Thyroid gland (tissue), 4 donors: ENCODE data around the gene S1PR5. TPM values are rescaled to one million over a fixed set of nuclear protein-coding genes. Genes with fewer than 3 reads are reported as not detected.

Source experiments
- DNase-seq, 2 donors: peaks; one replicate each; pipeline ENCODE4 v3.0.0-alpha.2; 2019
- H3K27ac ChIP-seq, 3 donors: fragments of 200-600 bp; sonication (generic); 1 replicate in 2 of 3; 2 replicates in 1 of 3; pipeline ENCODE4 v1.5.1; 2016 to 2019; ENCODE audit warnings: mild to moderate bottlenecking in 1 of 3, moderate library complexity in 1 of 3
- H3K27me3 ChIP-seq: fragments of 200-600 bp; sonication (generic); one replicate; pipeline ENCODE4 v1.5.1; 2019
- H3K36me3 ChIP-seq, 2 donors: fragments of 200-600 bp; sonication (generic); one replicate each; pipeline ENCODE4 v1.5.1; 2016 to 2019
- H3K4me1 ChIP-seq, 2 donors: fragments of 200-600 bp; sonication (generic); one replicate each; pipeline ENCODE4 v1.5.1; 2017 to 2019
- H3K4me3 ChIP-seq, 3 donors: fragments of 200-600 bp; sonication (generic); replicated peaks in 1 of 3; 1 replicate in 2 of 3; 2 replicates in 1 of 3; pipeline ENCODE4 v1.5.1; 2016; ENCODE audit warnings: mild to moderate bottlenecking in 1 of 3
- H3K9me3 ChIP-seq: fragments of 200-600 bp; sonication (generic); one replicate; pipeline ENCODE4 v1.5.1; 2017
- CTCF ChIP-seq, 6 experiments: fragments of 200-600 bp in 3 of 6; fragments of 450-650 bp in 3 of 6; sonication (generic) in 3 of 6; IDR thresholded peaks; one replicate each; pipeline ENCODE4 v1.5.1; 2016 to 2019; ENCODE audit warnings: antibody characterized with exemption in 6 of 6, mild to moderate bottlenecking in 2 of 6, inconsistent platforms in 1 of 6, moderate library complexity in 1 of 6
- POLR2A ChIP-seq, 2 donors: fragments of 450-650 bp; IDR thresholded peaks; one replicate each; pipeline ENCODE4 v1.6.1; 2017; ENCODE audit warnings: antibody characterized with exemption in 2 of 2, mild to moderate bottlenecking in 2 of 2, moderate library complexity in 1 of 2
- WGBS, 2 donors: methylation state at CpG; one replicate each; pipeline ENCODE4 v1.1.5; 2017; 5-methylcytosine and 5-hydroxymethylcytosine counted together
- intact Hi-C: fragments of 100-400 bp; cut with DNase I; formaldehyde crosslinking; loops from one replicate; pipeline ENCODE4 v1.15.1; 2023
- total RNA-seq, 4 donors: library from RNA; depleted of rRNA; stranded (reverse); fragments of >200 nt; gene quantifications; one replicate each; pipeline ENCODE4 v1.2.3, GENCODE V29; 2016

Gene S1PR5
- total RNA-seq, 4 donors from 2014 or later: 0.22 to 0.59 (median 0.27) TPM; not detected in 1

GRCh38 chr19:10517760-10518443 lies 655 bp upstream of the S1PR5 start:
- Histone ChIP-seq H3K27me3 (peaks cover 11% of the 10 kb centered on the region), H3K4me3 (peak overlapping the region in 1 of 3 donors; percentile 17), H3K27ac (no peak overlapping the region), H3K36me3 (no peaks in the 10 kb centered on the region), H3K4me1 (peaks cover 13 to 25% of the 10 kb centered on the region in 2 donors), H3K9me3 (no peaks in the 10 kb centered on the region)
- intact Hi-C loops: no loop called here
- no peak for DNase-seq
- 1 to 2% methylated on average over 15 to 20 of the region's 27 CpGs for WGBS, 2 donors
- TF ChIP-seq POLR2A (IDR thresholded peaks at IDR 0.05) (no peak), CTCF (IDR thresholded peaks at IDR 0.05) (no peak)

- Histone ChIP-seq H3K4me1 (peaks cover 13 to 25% of the 10 kb centered on the region in 2 donors), H3K4me3 (peak overlapping the region in 1 of 3 donors; percentile 17), H3K27me3 (peaks cover 11% of the 10 kb centered on the region), H3K36me3 (no peaks in the 10 kb centered on the region), H3K27ac (no peak overlapping the region), H3K9me3 (no peaks in the 10 kb centered on the region)
- intact Hi-C loops: no loop called here
- TF ChIP-seq POLR2A (IDR thresholded peaks at IDR 0.05) (no peak), CTCF (IDR thresholded peaks at IDR 0.05) (no peak)
- WGBS, 2 donors: 60 to 62% methylated on average over 7 of the region's 10 CpGs
- DNase-seq: no peak
These were observed 468 bp downstream of the S1PR5 start for GRCh38 chr19:10516671-10517286.

DNA sequence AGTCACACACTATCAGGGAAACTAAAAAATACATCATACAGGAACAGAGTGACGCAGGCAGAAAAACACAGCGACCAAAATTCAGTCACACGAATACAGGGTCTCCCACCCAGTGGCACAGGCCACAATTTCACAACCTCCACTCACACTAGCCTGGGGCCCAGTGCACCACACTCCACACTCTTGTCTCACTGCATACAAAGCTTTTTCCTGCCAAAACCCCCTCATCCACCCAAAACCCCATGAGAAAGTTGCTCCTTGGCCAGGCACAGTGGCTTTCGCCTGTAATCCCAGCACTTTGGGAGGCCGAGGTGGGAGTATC lies 1.2 kb downstream of the S1PR5 start:
- Histone ChIP-seq H3K36me3 (no peaks in the 10 kb centered on the region), H3K9me3 (no peaks in the 10 kb centered on the region), H3K4me3 (no peak overlapping the region), H3K4me1 (peaks cover 13 to 25% of the 10 kb centered on the region in 2 donors), H3K27ac (no peak overlapping the region), H3K27me3 (peaks cover 11% of the 10 kb centered on the region)
- TF ChIP-seq POLR2A (IDR thresholded peaks at IDR 0.05) (no peak), CTCF (IDR thresholded peaks at IDR 0.05) (no peak)
- no peak for DNase-seq
- intact Hi-C loops: no loop called here
- WGBS, 2 donors: 87% methylated on average over 5 of the region's 5 CpGs

- H3K9me3 ChIP-seq: no peaks in the 10 kb centered on the region
- H3K4me1 ChIP-seq: peaks cover 16 to 25% of the 10 kb centered on the region in 2 donors
- H3K27ac ChIP-seq: no peak overlapping the region
- H3K36me3 ChIP-seq: no peaks in the 10 kb centered on the region
- H3K4me3 ChIP-seq: no peak overlapping the region
- no peak for TF ChIP-seq POLR2A (IDR thresholded peaks at IDR 0.05)
- TF ChIP-seq CTCF (IDR thresholded peaks at IDR 0.05): no peak
- 21 to 26% methylated on average over 18 to 35 of the region's 107 CpGs for WGBS, 2 donors
- intact Hi-C loops: no loop called here
- no peak for DNase-seq
- H3K27me3 ChIP-seq: peaks cover 11% of the 10 kb centered on the region
These were observed 2.8 kb downstream of the S1PR5 start for GRCh38 chr19:10514211-10515145.
